Heart left ventricle (tissue), 16 donors: ENCODE results near the gene AFF3. TPM values are rescaled to one million over a fixed set of nuclear protein-coding genes. Genes with fewer than 3 reads are reported as not detected.

ENCODE experiments used
- ATAC-seq, 4 donors: fragments of 200-7000 bp; cut with Tn5 transposase; one replicate each; pipeline ENCODE4 v1.9.1; 2020 to 2022; ENCODE audit warnings: moderate library complexity in 4 of 4, mild to moderate bottlenecking in 3 of 4, moderate number of reproducible peaks in 1 of 4
- DNase-seq, 5 donors: peaks; one replicate each; pipeline ENCODE4 v3.0.0-alpha.2; 2020
- H3K27ac ChIP-seq, 12 donors: fragments of 200-600 bp; sonication (generic) in 4 of 12; one replicate each; pipeline versions ENCODE4 v1.5.0 to v1.8.0; 2016 to 2022; ENCODE audit warnings: mild to moderate bottlenecking in 2 of 12
- H3K27me3 ChIP-seq, 9 donors: fragments of 200-600 bp; sonication (generic) in 2 of 9; one replicate each; pipeline versions ENCODE4 v1.5.1 to v1.8.0; 2016 to 2022; ENCODE audit warnings: mild to moderate bottlenecking in 3 of 9
- H3K36me3 ChIP-seq, 9 donors: fragments of 200-600 bp; sonication (generic) in 2 of 9; one replicate each; pipeline versions ENCODE4 v1.5.0 to v1.8.0; 2018 to 2022; ENCODE audit warnings: mild to moderate bottlenecking in 2 of 9
- H3K4me1 ChIP-seq, 12 donors: fragments of 200-600 bp; sonication (generic) in 4 of 12; one replicate each; pipeline versions ENCODE4 v1.5.0 to v1.8.0; 2016 to 2022; ENCODE audit warnings: mild to moderate bottlenecking in 3 of 12
- H3K4me3 ChIP-seq, 12 donors: fragments of 200-600 bp; sonication (generic) in 4 of 12; one replicate each; pipeline versions ENCODE4 v1.5.0 to v1.8.0; 2017 to 2022; ENCODE audit warnings: mild to moderate bottlenecking in 9 of 12, moderate library complexity in 4 of 12
- H3K9me3 ChIP-seq, 12 donors: fragments of 200-600 bp; sonication (generic) in 4 of 12; one replicate each; pipeline versions ENCODE4 v1.5.0 to v1.8.0; 2016 to 2022; ENCODE audit warnings: mild to moderate bottlenecking in 1 of 12
- POLR2A ChIP-seq, 2 donors: fragments of 450-650 bp; IDR thresholded peaks; one replicate each; pipeline ENCODE4 v1.6.1; 2017; ENCODE audit warnings: antibody characterized with exemption in 2 of 2, mild to moderate bottlenecking in 2 of 2, moderate library complexity in 2 of 2
- WGBS, 4 donors: extraction: QIAGEN DNeasy Blood & Tissue Kit in 2 of 4; methylation state at CpG; one replicate each; pipeline versions ENCODE4 v1.1.5 to v1.1.7; 2013 to 2018; 5-methylcytosine and 5-hydroxymethylcytosine counted together
- intact Hi-C, 10 donors: fragments of 100-400 bp; cut with DNase I; formaldehyde crosslinking; loops; one replicate each; pipeline versions ENCODE4 v1.11.1 to v1.14.2; 2022
- polyA plus RNA-seq, 2 donors: library from polyadenylated mRNA; stranded (reverse); fragments of 200-250 nt; gene quantifications; one replicate each; pipeline ENCODE4 v1.2.3, GENCODE V29; 2013
- total RNA-seq, 9 donors: library from RNA; depleted of rRNA in 2 of 9; stranded (reverse); fragments of >200 nt in 2 of 9; fragmentation: NEBNext Ultra II Directional in 3 of 9; extraction: Animal tissue kit (Norgen Biotek cat#: 25700) in 3 of 9; gene quantifications; one replicate each; pipeline versions ENCODE4 v1.1.0 to v1.2.4, GENCODE V29; 2016 to 2023
- TF ChIP-seq, protein P1 (sequence below), 12 donors: fragments of 200-600 bp; sonication (generic) in 4 of 12; IDR thresholded peaks; one replicate each; pipeline versions ENCODE4 v1.5.0 to v1.8.0; 2018 to 2022; ENCODE audit warnings: antibody characterized with exemption in 12 of 12, mild to moderate bottlenecking in 5 of 12
- donor health status: ischemic (EF 13 %, LVEDD 7.1; RV severe dilation, severe dysfunction).
- donor health status: healthy with polysubstance abuse.
- donor health status: DM: no; HTN: yes; CAD: no.
- donor health status: DM: no; HTN: no; CAD: no.
- donor health status: ischemic (EF 25% LVEDD 6.9; RV normal size, moderate dysfunction).
- donor health status: ischemic (EF 25% LVEDD 5.7; RV mildly dilated, moderate dysfunction).
- donor health status: healthy.
- donor health status: DM: yes; HTN: yes; CAD: no.
- donor health status: ischemic (EF 35%, LVEDD 5.7; RV mildly dilated, moderate dysfunction).
- donor health status: nonischemic (EF 11% LVEDD 7.7; RV severe dilation, severe dysfunction).
- donor health status: DM: yes; HTN: yes; CAD: no.
- donor health status: PGD.
- donor health status: ischemic (EF 29% LVEDD 5.4; RV normal size, mild dysfunction).
- donor health status: nonischemic (EF 23%, LVEDD 6.1; RV moderate dilation, normal function).

Gene AFF3
- total and polyA plus RNA-seq, 11 donors = 1.3 to 15.5 (median 4.7) TPM

DNA sequence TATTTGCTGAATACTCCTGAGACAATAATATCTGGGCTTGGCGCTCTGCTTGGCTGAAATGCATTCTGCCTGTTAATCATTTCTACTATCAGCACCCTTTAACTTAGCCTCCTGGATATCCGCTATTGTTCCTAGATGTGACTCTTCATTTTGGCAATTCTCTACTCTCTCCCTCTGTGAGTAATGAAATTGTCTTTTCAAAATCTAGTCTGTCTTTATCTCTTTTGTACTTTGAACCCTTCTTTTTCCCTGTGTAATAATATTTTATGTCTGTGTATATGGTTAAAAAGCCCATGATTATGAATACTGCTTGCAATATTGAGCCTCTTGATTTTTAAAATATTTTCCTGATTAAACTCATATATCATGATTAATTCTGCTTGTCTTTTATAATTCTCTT lies 646.4 kb downstream of the AFF3 start:
- Histone ChIP-seq H3K9me3 (no peaks in the 10 kb centered on the region), H3K36me3 (no peaks in the 10 kb centered on the region), H3K27ac (no peak overlapping the region), H3K27me3 (peaks cover 0 to 3% (median 0%) of the 10 kb centered on the region in 9 donors), H3K4me1 (peaks cover 0 to 2% (median 0%) of the 10 kb centered on the region in 12 donors), H3K4me3 (no peak overlapping the region)
- no peak for TF ChIP-seq POLR2A (IDR thresholded peaks at IDR 0.05)
- TF ChIP-seq, protein P1, sequence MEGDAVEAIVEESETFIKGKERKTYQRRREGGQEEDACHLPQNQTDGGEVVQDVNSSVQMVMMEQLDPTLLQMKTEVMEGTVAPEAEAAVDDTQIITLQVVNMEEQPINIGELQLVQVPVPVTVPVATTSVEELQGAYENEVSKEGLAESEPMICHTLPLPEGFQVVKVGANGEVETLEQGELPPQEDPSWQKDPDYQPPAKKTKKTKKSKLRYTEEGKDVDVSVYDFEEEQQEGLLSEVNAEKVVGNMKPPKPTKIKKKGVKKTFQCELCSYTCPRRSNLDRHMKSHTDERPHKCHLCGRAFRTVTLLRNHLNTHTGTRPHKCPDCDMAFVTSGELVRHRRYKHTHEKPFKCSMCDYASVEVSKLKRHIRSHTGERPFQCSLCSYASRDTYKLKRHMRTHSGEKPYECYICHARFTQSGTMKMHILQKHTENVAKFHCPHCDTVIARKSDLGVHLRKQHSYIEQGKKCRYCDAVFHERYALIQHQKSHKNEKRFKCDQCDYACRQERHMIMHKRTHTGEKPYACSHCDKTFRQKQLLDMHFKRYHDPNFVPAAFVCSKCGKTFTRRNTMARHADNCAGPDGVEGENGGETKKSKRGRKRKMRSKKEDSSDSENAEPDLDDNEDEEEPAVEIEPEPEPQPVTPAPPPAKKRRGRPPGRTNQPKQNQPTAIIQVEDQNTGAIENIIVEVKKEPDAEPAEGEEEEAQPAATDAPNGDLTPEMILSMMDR (IDR thresholded peaks at IDR 0.05) = no peak
- 85 to 89% (median 88%) methylated on average over 2 of the region's 2 CpGs for WGBS, 4 donors
- intact Hi-C loops = loop anchor here in 5 of 10 donors (5.0 to 10.0 kb wide), 5 partner anchors 161 to 751 kb away; partner anchors contain the start of genes MITD1 (in 3 of the 5), MRPL30 (in 3 of the 5), EIF5B (in 1 of the 5) and LIPT1 (in 1 of the 5)
- no peak for DNase-seq
- no peak for ATAC-seq

Other genes starting within 250 kb of the AFF3 start
- 10 to 100 TPM; 14.2 to 29.7 (median 21.1) TPM for gene LONRF2, start 179.9 kb upstream of the AFF3 start, total RNA-seq
- gene LONRF2, start 179.9 kb upstream of the AFF3 start, polyA plus RNA-seq = 1 to 10 TPM; 2.4 to 3.0 TPM